Endothelial cell of umbilical vein (primary cell): ENCODE results near the gene ANAPC13. TPM values are rescaled to one million over a fixed set of nuclear protein-coding genes. Genes with fewer than 3 reads are reported as not detected.

ENCODE experiments used
- BruUV-seq: library from RNA; stranded (reverse); fragments of 400-500 nt; replicated peaks from 2 replicates; lab custom pipeline; 2021; lab: Mats Ljungman, UMichigan
- CTCF ChIA-PET: fragments of 300-600, 350-600 bp; sonication (Branson Sonifier 250); formaldehyde crosslinking; loops from one replicate; lab custom pipeline; 2021; ENCODE audit warnings: antibody characterized with exemption, inconsistent platforms; lab: Charles Lee
- POLR2A ChIA-PET: fragments of 300-600, 350-600 bp; sonication (Branson Sonifier 250); formaldehyde crosslinking; loops from one replicate; lab custom pipeline; 2021; ENCODE audit warnings: antibody characterized with exemption, inconsistent platforms; lab: Charles Lee
- DNase-seq: peaks from one replicate; pipeline ENCODE4 v3.0.0-alpha.2; 2011; ENCODE audit warnings: low read depth, low spot score
- FAIRE-seq: peaks from 2 replicates; lab custom pipeline; 2011; peaks lifted over from hg19 to GRCh38; lab: Jason Lieb, UNC
- H2AFZ ChIP-seq: 2 replicates; pipeline ENCODE4 v1.6.0; 2012; ENCODE audit warnings: low read depth, low read length, control low read depth, inconsistent platforms
- H3K27ac ChIP-seq: 2 replicates; pipeline ENCODE4 v1.5.1; 2011; ENCODE audit warnings: low read depth, mild to moderate bottlenecking, control low read depth, low read length, moderate library complexity; ENCODE audit not compliant: insufficient read depth
- H3K27me3 ChIP-seq, 2 experiments: 2 replicates each; pipeline versions ENCODE4 v1.6.0 to v1.6.1; 2011; ENCODE audit warnings: low read length in 2 of 2, mixed read lengths in 1 of 2; ENCODE audit not compliant: control insufficient read depth in 2 of 2, insufficient read depth in 2 of 2
- H3K36me3 ChIP-seq, 2 experiments: 2 replicates in 1 of 2; 3 replicates in 1 of 2; pipeline ENCODE4 v1.5.1; 2011; ENCODE audit warnings: low read length in 2 of 2, mild to moderate bottlenecking in 1 of 2, moderate library complexity in 1 of 2; ENCODE audit not compliant: control insufficient read depth in 2 of 2, insufficient read depth in 2 of 2; ENCODE audit errors: extremely low read depth in 1 of 2
- H3K4me1 ChIP-seq: 3 replicates; pipeline ENCODE4 v1.5.1; 2011; ENCODE audit warnings: mild to moderate bottlenecking, low read length; ENCODE audit not compliant: control insufficient read depth, insufficient read depth; ENCODE audit errors: extremely low read depth
- H3K4me2 ChIP-seq: 2 replicates; pipeline ENCODE4 v1.6.1; 2011; ENCODE audit warnings: low read length, control low read depth, mixed read lengths; ENCODE audit not compliant: insufficient read depth
- H3K4me3 ChIP-seq, 3 experiments: fragments of 200-600 bp in 1 of 3; sonication (generic), shearing (Covaris generic) in 1 of 3; replicated peaks in 1 of 3; 2 replicates each; pipeline ENCODE4 v1.5.1; 2011 to 2016; ENCODE audit warnings: control low read depth in 3 of 3, low read length in 3 of 3, mild to moderate bottlenecking in 2 of 3, inconsistent platforms in 1 of 3, low read depth in 1 of 3, moderate library complexity in 1 of 3; ENCODE audit not compliant: insufficient read depth in 1 of 3
- H3K79me2 ChIP-seq: 2 replicates; pipeline ENCODE4 v1.6.0; 2012; ENCODE audit warnings: low read length, inconsistent platforms; ENCODE audit not compliant: control insufficient read depth, insufficient read depth
- H3K9ac ChIP-seq: replicated peaks from 2 replicates; pipeline ENCODE3; 2011; ENCODE audit warnings: low read length, control low read depth; ENCODE audit not compliant: insufficient read depth; ENCODE audit errors: extremely low read depth
- H3K9me1 ChIP-seq: replicated peaks from 3 replicates; pipeline ENCODE4 v1.6.0; 2011; ENCODE audit warnings: mild to moderate bottlenecking, low read length; ENCODE audit not compliant: control insufficient read depth, insufficient read depth; ENCODE audit errors: extremely low read depth
- H3K9me3 ChIP-seq: replicated peaks from 2 replicates; pipeline ENCODE4 v1.5.1; 2012; ENCODE audit warnings: low read length, inconsistent platforms; ENCODE audit not compliant: control insufficient read depth, insufficient read depth
- H4K20me1 ChIP-seq: replicated peaks from 2 replicates; pipeline ENCODE3; 2011; ENCODE audit warnings: mild to moderate bottlenecking, low read length; ENCODE audit not compliant: control insufficient read depth, insufficient read depth; ENCODE audit errors: extremely low read depth
- EZH2 ChIP-seq: IDR thresholded peaks from 2 replicates; pipeline ENCODE4 v1.6.1; 2012; ENCODE audit warnings: borderline replicate concordance, low read depth, mild to moderate bottlenecking, moderate library complexity, low read length, inconsistent platforms; ENCODE audit not compliant: severe bottlenecking
- FOS ChIP-seq: IDR thresholded peaks from 2 replicates; pipeline ENCODE4 v1.6.1; 2011; ENCODE audit warnings: mild to moderate bottlenecking, low read length, moderate library complexity, borderline replicate concordance; ENCODE audit not compliant: insufficient read depth
- GATA2 ChIP-seq: IDR thresholded peaks from 2 replicates; pipeline ENCODE4 v1.7.0; 2011; ENCODE audit warnings: low read depth, mild to moderate bottlenecking, moderate library complexity, mixed read lengths, low read length; ENCODE audit not compliant: insufficient read length, insufficient read depth
- JUN ChIP-seq: IDR thresholded peaks from 2 replicates; pipeline ENCODE4 v1.6.1; 2011; ENCODE audit warnings: borderline replicate concordance, low read depth; ENCODE audit not compliant: insufficient read length, insufficient read depth
- MYC ChIP-seq: IDR thresholded peaks from one replicate; pipeline ENCODE4 v1.6.1; 2011; ENCODE audit warnings: mild to moderate bottlenecking, low read depth, low read length
- POLR2A ChIP-seq: IDR thresholded peaks from 2 replicates; pipeline ENCODE4 v1.6.1; 2012; ENCODE audit warnings: low read depth, mild to moderate bottlenecking, control low read depth, low read length
- POLR2AphosphoS5 ChIP-seq: IDR thresholded peaks from 2 replicates; pipeline ENCODE4 v1.6.1; 2012; ENCODE audit warnings: low read depth, mild to moderate bottlenecking, control low read depth, low read length, moderate library complexity; ENCODE audit not compliant: insufficient read depth
- dilution Hi-C: fragments of 300-500 bp; cut with MboI; formaldehyde crosslinking; loops from one replicate; pipeline ENCODE4 v1.15.0; 2019; ENCODE audit warnings: low sequenced_read_pairs; ENCODE audit not compliant: extremely low pct_ligation_motif_present
- intact Hi-C: fragments of 100-400 bp; cut with micrococcal nuclease; formaldehyde crosslinking; loops from one replicate; pipeline ENCODE4 v1.10.0; 2022
- polyA plus RNA-seq, 4 experiments: library from polyadenylated mRNA; depleted of rRNA in 3 of 4; stranded (reverse) in 3 of 4; unstranded in 1 of 4; fragments of >200 nt; gene quantifications; 2 replicates each; pipeline versions ENCODE4 v1.2.1 to v1.2.3, GENCODE V29; 2011 to 2012; ENCODE audit warnings: missing spikeins in 1 of 4
- total RNA-seq: library from RNA; stranded (reverse); gene quantifications from 2 replicates; pipeline ENCODE4 v1.2.3, GENCODE V29; 2021
- TF ChIP-seq, protein P1 (sequence below): IDR thresholded peaks from 2 replicates; pipeline ENCODE4 v1.6.1; 2011; ENCODE audit not compliant: insufficient read depth, insufficient read length
- TF ChIP-seq, protein P2 (sequence below), 2 donors: IDR thresholded peaks; 1 replicate in 1 of 2; 2 replicates in 1 of 2; pipeline ENCODE4 v1.5.1; 2011; ENCODE audit warnings: low read length in 2 of 2, mild to moderate bottlenecking in 2 of 2, moderate library complexity in 2 of 2, control low read depth in 1 of 2, inconsistent platforms in 1 of 2, low read depth in 1 of 2; ENCODE audit not compliant: insufficient read depth in 1 of 2; ENCODE audit errors: extremely low read depth in 1 of 2

ANAPC13 gene
- total and polyA plus RNA-seq, 2 donors (not counting 3 experiments of a cell fraction or from before 2014, with no cell fraction given), result 48.4 to 50.8 TPM

DNA sequence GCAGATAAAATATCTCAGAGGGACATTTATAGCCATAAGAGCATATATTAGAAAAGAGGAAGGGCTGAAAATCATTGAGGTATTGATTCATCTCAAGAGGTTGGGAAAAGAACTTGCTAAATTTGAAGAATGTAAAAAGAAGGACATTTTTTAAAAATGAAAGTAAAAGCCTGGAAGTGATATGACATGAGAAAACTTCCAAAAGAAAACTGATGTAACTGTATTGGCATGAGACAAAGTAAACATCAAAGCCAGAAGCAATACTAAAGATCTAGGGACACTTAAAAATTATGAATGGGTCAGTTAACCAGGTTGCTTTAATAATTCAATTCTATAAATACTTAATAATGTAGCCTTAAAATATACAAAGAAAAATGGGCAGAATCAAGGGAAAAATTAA is 32.0 kb upstream of the ANAPC13 start:
- ChIA-PET CTCF (interaction anchor here (0.9 kb wide), 1 partner anchor 25 kb away, joined by 3 read pairs; no protein-coding TSS in a partner anchor), POLR2A (no interaction called here)
- no peak for TF ChIP-seq EZH2
- no peak for TF ChIP-seq POLR2AphosphoS5
- TF ChIP-seq POLR2A, result no peak
- no peak for TF ChIP-seq FOS
- no peak for TF ChIP-seq JUN
- TF ChIP-seq GATA2, result no peak
- TF ChIP-seq, protein P1, sequence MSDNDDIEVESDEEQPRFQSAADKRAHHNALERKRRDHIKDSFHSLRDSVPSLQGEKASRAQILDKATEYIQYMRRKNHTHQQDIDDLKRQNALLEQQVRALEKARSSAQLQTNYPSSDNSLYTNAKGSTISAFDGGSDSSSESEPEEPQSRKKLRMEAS, result no peak
- TF ChIP-seq MYC, result no peak
- TF ChIP-seq, protein P2, sequence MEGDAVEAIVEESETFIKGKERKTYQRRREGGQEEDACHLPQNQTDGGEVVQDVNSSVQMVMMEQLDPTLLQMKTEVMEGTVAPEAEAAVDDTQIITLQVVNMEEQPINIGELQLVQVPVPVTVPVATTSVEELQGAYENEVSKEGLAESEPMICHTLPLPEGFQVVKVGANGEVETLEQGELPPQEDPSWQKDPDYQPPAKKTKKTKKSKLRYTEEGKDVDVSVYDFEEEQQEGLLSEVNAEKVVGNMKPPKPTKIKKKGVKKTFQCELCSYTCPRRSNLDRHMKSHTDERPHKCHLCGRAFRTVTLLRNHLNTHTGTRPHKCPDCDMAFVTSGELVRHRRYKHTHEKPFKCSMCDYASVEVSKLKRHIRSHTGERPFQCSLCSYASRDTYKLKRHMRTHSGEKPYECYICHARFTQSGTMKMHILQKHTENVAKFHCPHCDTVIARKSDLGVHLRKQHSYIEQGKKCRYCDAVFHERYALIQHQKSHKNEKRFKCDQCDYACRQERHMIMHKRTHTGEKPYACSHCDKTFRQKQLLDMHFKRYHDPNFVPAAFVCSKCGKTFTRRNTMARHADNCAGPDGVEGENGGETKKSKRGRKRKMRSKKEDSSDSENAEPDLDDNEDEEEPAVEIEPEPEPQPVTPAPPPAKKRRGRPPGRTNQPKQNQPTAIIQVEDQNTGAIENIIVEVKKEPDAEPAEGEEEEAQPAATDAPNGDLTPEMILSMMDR (IDR thresholded peaks at IDR 0.05; ENCODE audit: extremely low read depth in 1 of 2, insufficient read depth in 1 of 2, low read depth in 1 of 2, low read length in 2 of 2), result no peak
- Histone ChIP-seq H3K79me2 (no peaks in the 10 kb centered on the region), H3K4me1 (no peaks in the 10 kb centered on the region), H3K9me3 (no peaks in the 10 kb centered on the region), H3K4me2 (no peak overlapping the region), H3K9me1 (no peaks in the 10 kb centered on the region), H3K36me3 (no peaks in the 10 kb centered on the region), H4K20me1 (no peaks in the 10 kb centered on the region), H3K4me3 (no peak overlapping the region), H3K27me3 (no peaks in the 10 kb centered on the region), H3K9ac (no peak overlapping the region), H3K27ac (no peak overlapping the region), H2AFZ (no peak overlapping the region)
- dilution Hi-C loops, result no loop called here
- DNase-seq, result peak; percentile 29
- intact Hi-C loops, result no loop called here
- no peak for FAIRE-seq
- BruUV-seq, result no TSS peak
